ENCODE measurements around the gene PNPLA5.

PNPLA5 gene

GRCh38 chr22:43854121-43854785 is 37.6 kb downstream of the PNPLA5 start:
- Histone ChIP-seq H4K20me1 (ENCODE audit: insufficient read depth, low read length) (no peaks in the 10 kb centered on the region; the same call in 1 of the 2 replicates), H3K4me3 (ENCODE audit: low read length) (no peak overlapping the region), H3K9ac (ENCODE audit: low read length) (no peak overlapping the region), H3K27me3 (ENCODE audit: low read depth, low read length) (peaks cover 51% of the 10 kb centered on the region), H3K9me3 (ENCODE audit: insufficient read depth, low read length) (no peaks in the 10 kb centered on the region), H3K36me3 (replicated peaks; ENCODE audit: low read depth, low read length) (no peaks in the 10 kb centered on the region), H3K4me1 (ENCODE audit: low read length) (no peaks in the 10 kb centered on the region), H3K27ac (ENCODE audit: low read length) (no peak overlapping the region), H3K79me2 (ENCODE audit: low read length) (no peaks in the 10 kb centered on the region), H3K4me2 (ENCODE audit: low read length) (no peak overlapping the region), H2AFZ (ENCODE audit: low read depth, low read length) (no peak overlapping the region)
- no peak for TF ChIP-seq EZH2phosphoT487 (IDR thresholded peaks at IDR 0.05; ENCODE audit: low read depth)
- TF ChIP-seq, protein P1, sequence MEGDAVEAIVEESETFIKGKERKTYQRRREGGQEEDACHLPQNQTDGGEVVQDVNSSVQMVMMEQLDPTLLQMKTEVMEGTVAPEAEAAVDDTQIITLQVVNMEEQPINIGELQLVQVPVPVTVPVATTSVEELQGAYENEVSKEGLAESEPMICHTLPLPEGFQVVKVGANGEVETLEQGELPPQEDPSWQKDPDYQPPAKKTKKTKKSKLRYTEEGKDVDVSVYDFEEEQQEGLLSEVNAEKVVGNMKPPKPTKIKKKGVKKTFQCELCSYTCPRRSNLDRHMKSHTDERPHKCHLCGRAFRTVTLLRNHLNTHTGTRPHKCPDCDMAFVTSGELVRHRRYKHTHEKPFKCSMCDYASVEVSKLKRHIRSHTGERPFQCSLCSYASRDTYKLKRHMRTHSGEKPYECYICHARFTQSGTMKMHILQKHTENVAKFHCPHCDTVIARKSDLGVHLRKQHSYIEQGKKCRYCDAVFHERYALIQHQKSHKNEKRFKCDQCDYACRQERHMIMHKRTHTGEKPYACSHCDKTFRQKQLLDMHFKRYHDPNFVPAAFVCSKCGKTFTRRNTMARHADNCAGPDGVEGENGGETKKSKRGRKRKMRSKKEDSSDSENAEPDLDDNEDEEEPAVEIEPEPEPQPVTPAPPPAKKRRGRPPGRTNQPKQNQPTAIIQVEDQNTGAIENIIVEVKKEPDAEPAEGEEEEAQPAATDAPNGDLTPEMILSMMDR (IDR thresholded peaks at IDR 0.05; ENCODE audit: low read depth, low read length) = no peak

DNA sequence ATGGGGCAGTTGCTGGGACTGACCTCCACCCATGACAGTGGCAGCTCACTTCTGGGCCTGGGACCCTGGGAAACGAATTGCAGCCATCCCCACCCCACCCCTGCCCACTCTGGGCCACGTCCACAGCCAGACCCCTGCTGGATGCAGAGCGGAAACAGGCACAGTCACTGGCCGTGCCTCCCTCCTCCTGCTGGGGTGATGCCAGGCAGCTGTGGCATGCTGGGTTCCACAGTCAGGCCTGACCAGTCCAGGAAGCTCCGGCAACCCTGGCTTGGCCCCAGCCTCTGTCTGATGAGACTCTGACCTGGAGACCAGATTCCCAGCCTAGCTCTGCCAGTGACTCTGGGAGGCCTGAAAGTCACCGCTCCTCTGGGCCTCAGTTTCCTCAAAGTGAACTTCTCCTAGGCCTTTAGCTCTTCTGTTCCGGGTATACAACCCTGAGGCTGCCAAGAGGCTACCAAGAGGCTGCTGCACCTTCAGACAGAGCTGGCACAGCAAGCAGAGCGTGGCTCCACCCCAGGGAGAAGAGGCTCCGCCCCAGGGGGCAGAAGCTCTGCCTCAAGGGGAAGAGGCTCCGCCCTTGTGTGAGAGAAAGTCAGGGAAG is 38.4 kb downstream of the PNPLA5 start:
- no peaks in the 10 kb centered on the region for H4K20me1 ChIP-seq (ENCODE audit: insufficient read depth, low read length)
- no peak overlapping the region for H2AFZ ChIP-seq (ENCODE audit: low read depth, low read length)
- H3K9ac ChIP-seq (ENCODE audit: low read length) = no peak overlapping the region
- no peaks in the 10 kb centered on the region for H3K9me3 ChIP-seq (ENCODE audit: insufficient read depth, low read length)
- TF ChIP-seq, protein P1 (IDR thresholded peaks at IDR 0.05; ENCODE audit: low read depth, low read length) = no peak
- no peak for TF ChIP-seq EZH2phosphoT487 (IDR thresholded peaks at IDR 0.05; ENCODE audit: low read depth)
- H3K4me1 ChIP-seq (ENCODE audit: low read length) = no peaks in the 10 kb centered on the region
- H3K27me3 ChIP-seq (ENCODE audit: low read depth, low read length) = peaks cover 47% of the 10 kb centered on the region
- H3K4me2 ChIP-seq (ENCODE audit: low read length) = no peak overlapping the region
- no peak overlapping the region for H3K4me3 ChIP-seq (ENCODE audit: low read length)
- H3K27ac ChIP-seq (ENCODE audit: low read length) = no peak overlapping the region
- no peaks in the 10 kb centered on the region for H3K36me3 ChIP-seq (replicated peaks; ENCODE audit: low read depth, low read length)
- no peaks in the 10 kb centered on the region for H3K79me2 ChIP-seq (ENCODE audit: low read length)

- no peaks in the 10 kb centered on the region for H3K9me3 ChIP-seq (ENCODE audit: insufficient read depth, low read length)
- no peak overlapping the region for H3K9ac ChIP-seq (ENCODE audit: low read length)
- peaks cover 47% of the 10 kb centered on the region for H3K27me3 ChIP-seq (ENCODE audit: low read depth, low read length)
- H4K20me1 ChIP-seq (ENCODE audit: insufficient read depth, low read length) = no peaks in the 10 kb centered on the region
- no peak overlapping the region for H3K4me3 ChIP-seq (ENCODE audit: low read length)
- no peak overlapping the region for H2AFZ ChIP-seq (ENCODE audit: low read depth, low read length)
- H3K27ac ChIP-seq (ENCODE audit: low read length) = no peak overlapping the region
- H3K36me3 ChIP-seq (replicated peaks; ENCODE audit: low read depth, low read length) = no peaks in the 10 kb centered on the region
- TF ChIP-seq, protein P1 (IDR thresholded peaks at IDR 0.05; ENCODE audit: low read depth, low read length) = no peak
- no peak for TF ChIP-seq EZH2phosphoT487 (IDR thresholded peaks at IDR 0.05; ENCODE audit: low read depth)
- no peaks in the 10 kb centered on the region for H3K79me2 ChIP-seq (ENCODE audit: low read length)
- H3K4me1 ChIP-seq (ENCODE audit: low read length) = no peaks in the 10 kb centered on the region
- H3K4me2 ChIP-seq (ENCODE audit: low read length) = no peak overlapping the region
These were observed 39.1 kb downstream of the PNPLA5 start for GRCh38 chr22:43852573-43853327.

DNA sequence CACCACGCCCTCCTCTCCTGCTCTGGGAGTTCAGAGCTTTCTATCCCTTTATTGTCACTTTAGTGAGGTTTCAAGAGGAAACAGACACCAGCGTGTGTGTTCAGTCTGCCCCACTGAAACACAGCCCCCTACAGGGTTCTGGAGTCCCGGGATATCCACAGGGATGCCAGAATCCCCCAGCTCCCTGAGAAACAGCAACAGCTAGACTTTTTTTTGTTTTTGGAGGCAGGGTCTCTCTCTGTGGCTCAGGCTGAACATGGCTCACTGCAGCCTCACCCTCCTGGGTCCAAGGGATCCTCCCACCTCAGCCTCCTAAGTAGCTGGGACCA is 39.9 kb downstream of the PNPLA5 start:
- no peak for TF ChIP-seq EZH2phosphoT487 (IDR thresholded peaks at IDR 0.05; ENCODE audit: low read depth)
- TF ChIP-seq, protein P1 (IDR thresholded peaks at IDR 0.05; ENCODE audit: low read depth, low read length) = no peak
- Histone ChIP-seq H2AFZ (ENCODE audit: low read depth, low read length) (no peak overlapping the region), H3K36me3 (replicated peaks; ENCODE audit: low read depth, low read length) (no peaks in the 10 kb centered on the region), H3K27ac (ENCODE audit: low read length) (no peak overlapping the region), H3K27me3 (ENCODE audit: low read depth, low read length) (peaks cover 42% of the 10 kb centered on the region), H3K9ac (ENCODE audit: low read length) (no peak overlapping the region), H3K4me3 (ENCODE audit: low read length) (no peak overlapping the region), H3K79me2 (ENCODE audit: low read length) (no peaks in the 10 kb centered on the region), H3K9me3 (ENCODE audit: insufficient read depth, low read length) (no peaks in the 10 kb centered on the region), H4K20me1 (ENCODE audit: insufficient read depth, low read length) (no peaks in the 10 kb centered on the region), H3K4me2 (ENCODE audit: low read length) (no peak overlapping the region), H3K4me1 (ENCODE audit: low read length) (no peaks in the 10 kb centered on the region)
